GM08714 (cell line): ENCODE data around the gene GRID1.

ENCODE experiments used
- H3K4me3 ChIP-seq: fragments of 200-500 bp; sonication (Bioruptor generic); 2 replicates; pipeline ENCODE4 v1.5.1; 2014; ENCODE audit warnings: mild to moderate bottlenecking, low read length, inconsistent platforms
- ZNF274 ChIP-seq: IDR thresholded peaks from 2 replicates; pipeline ENCODE4 v1.6.1; 2012; ENCODE audit warnings: mild to moderate bottlenecking, low read depth, low read length

Gene GRID1

DNA sequence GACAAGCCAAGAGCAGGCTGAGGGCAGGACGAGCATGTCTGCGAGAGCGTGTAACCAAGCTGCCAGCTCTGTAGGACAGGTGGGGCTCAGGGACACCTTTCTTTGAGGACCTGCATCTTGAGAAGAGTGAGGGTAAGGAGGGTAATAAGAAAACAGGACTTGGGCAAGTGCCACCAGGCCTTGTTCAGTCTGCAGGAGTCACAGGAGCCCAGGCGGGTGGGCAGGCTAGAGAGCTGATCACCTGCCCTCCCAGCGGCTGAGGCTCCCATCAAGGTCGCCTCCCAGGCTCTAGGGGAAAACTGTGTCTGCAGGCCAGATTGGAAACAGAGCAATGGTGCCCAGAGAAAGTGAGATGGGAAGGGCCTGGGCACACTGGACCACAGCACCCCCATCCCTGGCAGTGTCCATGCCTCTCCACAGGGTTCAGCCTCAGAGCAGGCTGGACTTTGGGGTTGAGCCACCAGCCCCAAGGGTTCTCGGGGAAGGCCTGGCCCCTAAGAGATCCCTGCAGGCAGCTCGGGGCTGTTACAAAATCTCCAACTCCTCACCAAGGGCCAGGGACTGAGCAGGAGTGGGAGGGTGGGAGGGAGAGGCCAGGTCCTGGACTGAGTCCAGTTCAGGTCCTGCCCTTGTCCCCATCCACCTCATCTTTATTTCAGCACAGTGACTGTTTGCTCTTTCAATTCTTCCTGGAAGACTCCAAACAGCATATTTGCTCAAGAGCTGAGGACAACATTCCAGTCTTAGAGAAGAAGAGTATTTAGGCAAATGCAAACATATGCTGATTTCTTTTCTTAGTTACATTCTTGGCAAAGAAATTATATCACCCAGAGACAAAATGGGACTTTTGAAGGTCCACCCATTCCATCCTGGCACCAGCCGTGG, 161.9 kb downstream of the GRID1 start:
- H3K4me3 ChIP-seq: no peak overlapping the region
- no peak for TF ChIP-seq ZNF274

DNA sequence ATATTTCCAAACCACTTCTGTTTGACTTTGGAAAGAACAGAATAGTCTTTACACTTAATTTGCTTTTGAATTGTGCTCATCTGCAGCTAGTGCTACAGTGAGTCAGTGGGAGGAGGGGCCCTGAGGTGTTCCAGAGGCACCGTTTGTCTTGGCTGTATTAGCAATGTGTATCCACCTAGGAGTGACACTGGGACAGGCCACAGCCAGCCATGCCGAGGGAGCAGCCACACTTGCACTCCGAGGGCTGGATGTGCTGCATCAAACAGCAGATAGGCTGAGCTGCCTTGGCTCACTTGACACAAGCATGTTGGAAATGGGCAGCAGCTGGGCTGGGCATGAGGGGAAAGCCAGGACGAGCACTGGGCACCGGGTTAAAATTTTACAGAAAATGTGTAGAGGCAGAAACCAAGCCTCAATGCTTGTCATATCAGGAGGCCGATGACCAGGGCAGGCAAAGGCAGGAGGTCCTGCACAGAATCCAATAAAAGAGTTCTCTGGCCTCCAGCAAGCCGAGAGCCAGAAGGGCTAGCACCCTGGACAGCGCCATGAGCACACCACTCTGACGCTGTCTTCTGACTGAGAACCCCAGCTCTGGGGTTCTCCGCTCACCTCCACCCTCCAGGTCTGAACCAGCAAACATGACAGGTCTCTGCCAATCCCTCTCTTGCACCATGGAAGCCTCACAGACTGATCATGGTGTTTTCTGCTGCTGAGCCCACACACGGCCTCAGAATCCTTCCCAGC, 163.3 kb downstream of the GRID1 start:
- no peak overlapping the region for H3K4me3 ChIP-seq
- TF ChIP-seq ZNF274: no peak

DNA sequence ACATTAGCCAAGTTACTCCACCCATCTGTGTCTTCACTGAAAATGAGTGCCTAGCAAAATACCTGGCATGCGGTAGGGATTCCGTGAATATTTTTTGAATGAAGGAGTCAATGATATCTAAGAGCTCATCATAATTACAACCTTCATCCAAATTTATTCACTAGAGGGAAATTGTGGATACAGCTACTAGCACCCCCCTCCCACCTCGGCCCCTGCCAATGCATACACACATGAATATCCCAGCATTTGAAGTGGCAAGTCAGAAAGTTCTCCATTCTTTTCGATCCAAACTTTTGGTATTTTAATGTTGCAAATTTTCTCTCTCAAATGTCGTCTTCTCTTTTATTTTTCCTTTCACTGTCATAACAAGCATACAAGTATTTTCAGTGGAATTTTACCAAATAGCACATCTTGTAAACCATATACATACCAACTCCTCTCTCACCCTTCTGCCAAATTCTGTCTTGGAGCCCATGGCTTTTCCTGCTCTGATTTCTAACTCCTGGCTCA, 164.3 kb downstream of the GRID1 start:
- no peak for TF ChIP-seq ZNF274
- no peak overlapping the region for H3K4me3 ChIP-seq

- TF ChIP-seq ZNF274: no peak
These were observed 165.7 kb downstream of the GRID1 start for GRCh38 chr10:86200867-86201266.

GRCh38 chr10:86200269-86200668, 166.3 kb downstream of the GRID1 start:
- TF ChIP-seq ZNF274: no peak
- H3K4me3 ChIP-seq: no peak overlapping the region

More at GRCh38 chr10:86200867-86201266, 165.7 kb downstream of the GRID1 start:
- no peak overlapping the region for H3K4me3 ChIP-seq

GRCh38 chr10:86199041-86199440, 167.6 kb downstream of the GRID1 start:
- no peak for TF ChIP-seq ZNF274
- no peak overlapping the region for H3K4me3 ChIP-seq

DNA sequence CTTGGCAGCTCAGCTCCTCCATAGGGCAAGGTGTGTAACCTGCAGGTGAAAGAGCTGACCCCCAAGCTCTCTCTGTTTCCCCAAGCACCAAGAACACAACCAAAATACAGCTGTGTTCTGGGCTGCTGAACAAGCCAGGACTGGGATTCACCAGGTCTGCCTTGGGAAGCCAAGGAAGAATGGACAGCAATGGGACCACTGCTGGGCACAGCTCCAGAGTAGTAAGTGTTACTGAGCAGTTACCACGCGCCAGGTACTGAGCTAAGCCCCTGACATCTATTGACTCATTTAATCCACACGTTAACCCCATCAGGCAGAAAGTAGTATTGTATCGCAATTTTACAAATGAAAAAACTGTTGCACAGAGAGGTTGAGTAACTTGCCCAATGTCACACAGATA, 168.3 kb downstream of the GRID1 start:
- TF ChIP-seq ZNF274: no peak
- H3K4me3 ChIP-seq: no peak overlapping the region

GRCh38 chr10:86197166-86197790, 169.3 kb downstream of the GRID1 start:
- no peak overlapping the region for H3K4me3 ChIP-seq
- no peak for TF ChIP-seq ZNF274

DNA sequence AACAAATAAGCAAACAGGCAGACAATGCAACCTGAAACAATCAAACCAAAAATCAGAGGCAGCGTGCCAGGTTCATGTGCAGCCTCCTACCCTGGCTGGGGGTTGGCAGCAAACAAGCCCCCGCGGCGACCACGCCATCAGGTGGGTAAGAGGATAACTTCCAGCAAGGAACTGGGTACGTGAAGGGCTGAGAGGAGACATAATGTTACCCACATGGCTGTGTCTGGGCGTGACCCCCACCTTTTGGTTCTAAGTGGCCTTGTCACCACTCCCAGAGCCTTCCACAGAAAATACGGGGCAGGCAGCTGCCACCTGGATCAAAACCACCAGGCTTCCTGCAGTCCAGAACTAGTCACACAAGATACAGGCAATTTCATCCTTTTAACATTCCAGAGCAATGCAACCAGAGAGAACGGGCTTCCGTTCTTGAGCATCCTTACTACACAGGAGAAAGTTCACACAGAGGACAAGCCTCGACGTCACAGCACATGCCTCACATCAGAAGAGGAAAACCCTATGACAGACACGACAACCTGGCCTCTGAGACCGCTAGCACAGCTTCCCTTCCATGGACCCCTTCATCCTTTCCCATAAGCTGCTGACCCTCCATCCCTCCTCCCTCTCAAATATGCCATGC, 171.0 kb downstream of the GRID1 start:
- H3K4me3 ChIP-seq: no peak overlapping the region
- TF ChIP-seq ZNF274: no peak

GRCh38 chr10:86194684-86195083, 171.9 kb downstream of the GRID1 start:
- no peak overlapping the region for H3K4me3 ChIP-seq
- no peak for TF ChIP-seq ZNF274

GRCh38 chr10:86193841-86194240, 172.8 kb downstream of the GRID1 start:
- no peak for TF ChIP-seq ZNF274
- H3K4me3 ChIP-seq: no peak overlapping the region

DNA sequence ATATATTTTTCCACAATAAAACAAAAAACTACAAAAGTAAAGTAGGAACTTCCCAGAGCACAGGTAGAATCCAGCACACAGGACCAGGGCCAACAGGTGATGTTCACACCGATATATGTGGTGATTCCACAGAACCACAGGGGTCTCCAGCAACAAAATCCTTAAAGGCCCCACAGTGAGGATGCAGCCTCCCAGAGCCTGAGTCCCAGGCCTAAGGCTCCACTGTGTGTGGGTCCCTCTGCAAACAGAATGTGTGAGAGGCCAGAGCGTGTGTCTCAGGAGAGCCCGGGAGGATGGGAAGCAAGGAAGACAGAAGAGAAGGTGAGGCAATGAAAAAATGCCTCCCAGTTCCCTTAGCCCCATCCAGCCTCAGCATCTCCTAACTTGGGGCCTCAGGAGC, 173.9 kb downstream of the GRID1 start:
- no peak overlapping the region for H3K4me3 ChIP-seq
- TF ChIP-seq ZNF274: no peak

- no peak overlapping the region for H3K4me3 ChIP-seq
- no peak for TF ChIP-seq ZNF274
These were observed 174.4 kb downstream of the GRID1 start for GRCh38 chr10:86192147-86192546.

GRCh38 chr10:86191686-86192085, 174.9 kb downstream of the GRID1 start:
- no peak for TF ChIP-seq ZNF274
- H3K4me3 ChIP-seq: no peak overlapping the region

- no peak overlapping the region for H3K4me3 ChIP-seq
- TF ChIP-seq ZNF274: no peak
These were observed 175.4 kb downstream of the GRID1 start for GRCh38 chr10:86191166-86191565.
